Mammary epithelial cell (primary cell): ENCODE measurements around the gene NCR3LG1.

Experiments
- CTCF ChIP-seq, 2 donors: IDR thresholded peaks in 1 of 2; conservative IDR thresholded peaks in 1 of 2; 2 replicates each; pipeline ENCODE4 v1.5.1; 2011 to 2012; ENCODE audit warnings: inconsistent platforms in 2 of 2, low read length in 2 of 2, mild to moderate bottlenecking in 2 of 2, control low read depth in 1 of 2, low read depth in 1 of 2; ENCODE audit not compliant: insufficient read depth in 1 of 2; ENCODE audit errors: extremely low read depth in 1 of 2
- EZH2 ChIP-seq: IDR thresholded peaks from 2 replicates; pipeline ENCODE4 v1.6.1; 2012; ENCODE audit warnings: low read length, inconsistent platforms, borderline replicate concordance

GRCh38 chr11:17414992-17415391, 63.4 kb downstream of the NCR3LG1 start:
- TF ChIP-seq CTCF (conservative IDR thresholded peaks at IDR 0.05 in 1 of 2, IDR thresholded peaks at IDR 0.05 in 1 of 2; ENCODE audit: extremely low read depth in 1 of 2, insufficient read depth in 1 of 2, low read depth in 1 of 2, low read length in 2 of 2) (no peak), EZH2 (no peak)
